ENCODE results near the gene CCL1.
"Not testable (repeated sequence)": the region's sequence is repeated elsewhere in the genome, so short reads cannot be mapped to it uniquely, and the experiment has no call there.

Gene CCL1

GRCh38 chr17:34356194-34356593 lies 6.8 kb downstream of the CCL1 start, which contains the start of gene CCL13:
Gene CCL13, plus strand, starts transcription at chr17:34356480. Its CDS starts 47 bp downstream, at chr17:34356527.
- DNase-seq = no peak

GRCh38 chr17:34354637-34355036 lies 8.4 kb downstream of the CCL1 start:
- no peak for DNase-seq

- no peak for DNase-seq
These were observed 10.8 kb downstream of the CCL1 start for GRCh38 chr17:34352191-34352590.

- DNase-seq = no peak
These were observed 11.9 kb downstream of the CCL1 start for GRCh38 chr17:34351096-34351495.

- DNase-seq = no peak
These were observed 13.3 kb downstream of the CCL1 start for GRCh38 chr17:34349751-34350150.

GRCh38 chr17:34347063-34347462 lies 16.0 kb downstream of the CCL1 start:
- DNase-seq = no peak

GRCh38 chr17:34341916-34342315 lies 21.1 kb downstream of the CCL1 start:
- DNase-seq = no peak

GRCh38 chr17:34339138-34339770 lies 23.8 kb downstream of the CCL1 start:
- no peak for DNase-seq

- DNase-seq = no peak
These were observed 25.3 kb downstream of the CCL1 start for GRCh38 chr17:34337701-34338100.

- DNase-seq = not testable (repeated sequence)
These were observed 35.5 kb downstream of the CCL1 start for GRCh38 chr17:34327580-34327979.

GRCh38 chr17:34321964-34322363 lies 41.1 kb downstream of the CCL1 start:
- no peak for DNase-seq

GRCh38 chr17:34319039-34319483 lies 44.0 kb downstream of the CCL1 start, which contains the start of gene CCL8:
Gene CCL8, plus strand, starts transcription at chr17:34319435. Its CDS starts 67 bp downstream, at chr17:34319502.
- DNase-seq = no peak

GRCh38 chr17:34318474-34318873 lies 44.6 kb downstream of the CCL1 start:
- no peak for DNase-seq

GRCh38 chr17:34314279-34314678 lies 48.8 kb downstream of the CCL1 start:
- DNase-seq = no peak

GRCh38 chr17:34313164-34313563 lies 49.9 kb downstream of the CCL1 start:
- DNase-seq = no peak

GRCh38 chr17:34312080-34312479 lies 51.0 kb downstream of the CCL1 start:
- no peak for DNase-seq

GRCh38 chr17:34311291-34311690 lies 51.7 kb downstream of the CCL1 start:
- no peak for DNase-seq
